ENCODE measurements around the gene FMNL1. TPM values are rescaled to one million over a fixed set of nuclear protein-coding genes. Genes with fewer than 3 reads are reported as not detected.
A peak's percentile ranks its signal among the peaks of the same experiment; 100 is the strongest.

Gene FMNL1
- polyA plus RNA-seq, 1 donor (not counting 4 experiments of a cell fraction or from before 2014, with no cell fraction given) = 0.46 TPM

GRCh38 chr17:45292696-45293412 lies 71.2 kb downstream of the FMNL1 start:
- TF ChIP-seq CTCF (optimal IDR thresholded peaks at IDR 0.05 in 1 of 3, IDR thresholded peaks at IDR 0.05 in 1 of 3, conservative IDR thresholded peaks at IDR 0.05 in 1 of 3; ENCODE audit: extremely low read depth in 1 of 3, insufficient read depth in 2 of 3, low read length in 3 of 3) = no peak
- no peak for TF ChIP-seq EZH2 (IDR thresholded peaks at IDR 0.05; ENCODE audit: low read length)
- H4K20me1 ChIP-seq (ENCODE audit: control insufficient read depth, extremely low read depth, insufficient read depth, low read length) = peaks cover 4% of the 10 kb centered on the region
- H3K9ac ChIP-seq (ENCODE audit: control insufficient read depth, extremely low read depth, insufficient read depth, low read length) = no peak overlapping the region
- peaks cover 21 to 34% of the 10 kb centered on the region in 2 experiments for H3K36me3 ChIP-seq (ENCODE audit: control insufficient read depth in 2 of 2, extremely low read depth in 1 of 2, insufficient read depth in 2 of 2, low read length in 2 of 2)
- no peak overlapping the region for H3K4me3 ChIP-seq (ENCODE audit: control insufficient read depth in 2 of 3, extremely low read depth in 1 of 3, insufficient read depth in 2 of 3, low read depth in 1 of 3, low read length in 3 of 3)
- no peaks in the 10 kb centered on the region for H3K27me3 ChIP-seq (ENCODE audit: control insufficient read depth, extremely low read depth, insufficient read depth, low read length)
- H3K79me2 ChIP-seq (ENCODE audit: control insufficient read depth, insufficient read depth, low read length) = peaks cover 64% of the 10 kb centered on the region
- H2AFZ ChIP-seq (ENCODE audit: control insufficient read depth, low read length) = no peak overlapping the region
- DNase-seq (ENCODE audit: low read depth, low spot score) (no peak), FAIRE-seq (peak; percentile 9)
- H3K27ac ChIP-seq (ENCODE audit: control insufficient read depth, insufficient read depth, low read length) = peak overlapping the region; percentile 45
- dilution Hi-C loops (cut with MboI; ENCODE audit: extremely low pct_ligation_motif_present, low sequenced_read_pairs) = no loop called here
- peaks cover 50% of the 10 kb centered on the region for H3K4me1 ChIP-seq (ENCODE audit: control insufficient read depth, extremely low read depth, insufficient read depth, low read length)
- H3K4me2 ChIP-seq (ENCODE audit: control insufficient read depth, extremely low read depth, insufficient read depth, low read depth, low read length) = peak overlapping the region; percentile 47
- peaks cover 14% of the 10 kb centered on the region for H3K9me1 ChIP-seq (ENCODE audit: control insufficient read depth, extremely low read depth, insufficient read depth, low read length)
- no peaks in the 10 kb centered on the region for H3K9me3 ChIP-seq (ENCODE audit: control insufficient read depth, low read depth, low read length)

GRCh38 chr17:45293413-45294211 lies 71.9 kb downstream of the FMNL1 start:
- DNase-seq (ENCODE audit: low read depth, low spot score) (no peak), FAIRE-seq (peak; percentile 84)
- TF ChIP-seq CTCF (optimal IDR thresholded peaks at IDR 0.05 in 1 of 3, IDR thresholded peaks at IDR 0.05 in 1 of 3, conservative IDR thresholded peaks at IDR 0.05 in 1 of 3; ENCODE audit: extremely low read depth in 1 of 3, insufficient read depth in 2 of 3, low read length in 3 of 3) (peak in 2 of 3 experiments; percentile 10 to 51), EZH2 (IDR thresholded peaks at IDR 0.05; ENCODE audit: low read length) (no peak)
- peaks cover 71% of the 10 kb centered on the region for H3K79me2 ChIP-seq (ENCODE audit: control insufficient read depth, insufficient read depth, low read length)
- dilution Hi-C loops (cut with MboI; ENCODE audit: extremely low pct_ligation_motif_present, low sequenced_read_pairs) = no loop called here
- peak overlapping the region; percentile 47 for H3K4me2 ChIP-seq (ENCODE audit: control insufficient read depth, extremely low read depth, insufficient read depth, low read depth, low read length)
- H4K20me1 ChIP-seq (ENCODE audit: control insufficient read depth, extremely low read depth, insufficient read depth, low read length) = peaks cover 4% of the 10 kb centered on the region
- H3K9me3 ChIP-seq (ENCODE audit: control insufficient read depth, low read depth, low read length) = no peaks in the 10 kb centered on the region
- H3K9me1 ChIP-seq (ENCODE audit: control insufficient read depth, extremely low read depth, insufficient read depth, low read length) = peaks cover 16% of the 10 kb centered on the region
- H3K36me3 ChIP-seq (ENCODE audit: control insufficient read depth in 2 of 2, extremely low read depth in 1 of 2, insufficient read depth in 2 of 2, low read length in 2 of 2) = peaks cover 20 to 36% of the 10 kb centered on the region in 2 experiments
- H2AFZ ChIP-seq (ENCODE audit: control insufficient read depth, low read length) = no peak overlapping the region
- H3K27ac ChIP-seq (ENCODE audit: control insufficient read depth, insufficient read depth, low read length) = peak overlapping the region; percentile 45
- no peaks in the 10 kb centered on the region for H3K27me3 ChIP-seq (ENCODE audit: control insufficient read depth, extremely low read depth, insufficient read depth, low read length)
- no peak overlapping the region for H3K4me3 ChIP-seq (ENCODE audit: control insufficient read depth in 2 of 3, extremely low read depth in 1 of 3, insufficient read depth in 2 of 3, low read depth in 1 of 3, low read length in 3 of 3)
- H3K9ac ChIP-seq (ENCODE audit: control insufficient read depth, extremely low read depth, insufficient read depth, low read length) = no peak overlapping the region
- H3K4me1 ChIP-seq (ENCODE audit: control insufficient read depth, extremely low read depth, insufficient read depth, low read length) = peaks cover 56% of the 10 kb centered on the region
